Measurements from ENCODE around the gene DROSHA. TPM values are rescaled to one million over a fixed set of nuclear protein-coding genes. Genes with fewer than 3 reads are reported as not detected.

The DROSHA gene
- total and polyA plus RNA-seq, 10 of the 15 experiments (the other 5 are each of a cell fraction or from before 2014, with no cell fraction given), result 27.9 to 55.0 (median 37.6) TPM

- TF ChIP-seq ZBTB40 (IDR thresholded peaks at IDR 0.05; ENCODE audit: borderline replicate concordance), result no peak
Observed at GRCh38 chr5:31470608-31471007, 61.3 kb downstream of the DROSHA start (continued).

- in situ Hi-C loops (cut with MboI) (no loop called here), intact Hi-C loops (cut with micrococcal nuclease; ENCODE audit: unreplicated experiment) (no loop called here)
- Histone ChIP-seq H3K4me1 (ENCODE audit: control insufficient read depth, insufficient read depth, low read length) (no peaks in the 10 kb centered on the region), H3K9me3 (replicated peaks; ENCODE audit: control insufficient read depth, insufficient read depth, low read length) (no peaks in the 10 kb centered on the region), H3K27me3 (replicated peaks in 1 of 2; ENCODE audit: control insufficient read depth in 2 of 2, insufficient read depth in 2 of 2, low read length in 1 of 2) (no peaks in the 10 kb centered on the region), H2AFZ (ENCODE audit: control insufficient read depth, low read depth, low read length) (no peak overlapping the region), H3K4me3 (no peak overlapping the region), H3K27ac (ENCODE audit: control insufficient read depth, insufficient read depth) (no peak overlapping the region), H3K79me2 (ENCODE audit: control insufficient read depth, insufficient read depth, low read length) (no peaks in the 10 kb centered on the region), H3K9ac (ENCODE audit: control insufficient read depth, insufficient read depth, low read length) (no peak overlapping the region), H3K36me3 (ENCODE audit: control insufficient read depth in 2 of 2, insufficient read depth in 2 of 2, low read length in 1 of 2) (peaks cover 3 to 13% of the 10 kb centered on the region in 2 experiments), H4K20me1 (ENCODE audit: control insufficient read depth, insufficient read depth) (no peaks in the 10 kb centered on the region), H3K4me2 (ENCODE audit: control insufficient read depth, insufficient read depth) (no peak overlapping the region)
- CTCF ChIA-PET, result no interaction called here
- DNase-seq (ENCODE audit: low read depth, low spot score) (no peak), FAIRE-seq (no peak), ATAC-seq (no peak)
- TF ChIP-seq TCF12 (IDR thresholded peaks at IDR 0.05; ENCODE audit: low read depth, low read length) (no peak), ELK1 (IDR thresholded peaks at IDR 0.05; ENCODE audit: low read depth, low read length) (no peak), ZNF24 (IDR thresholded peaks at IDR 0.05) (no peak), USF2 (IDR thresholded peaks at IDR 0.05; ENCODE audit: borderline replicate concordance, low read depth, low read length) (no peak)
- WGBS (ENCODE audit: insufficient coverage, insufficient replicate concordance, low lambda C conversion rate, missing lambda C conversion rate), result 94% methylated on average over 1 of the region's 1 CpG
- POLR2A ChIA-PET, result no interaction called here
- SMC1A ChIA-PET (ENCODE audit: uncharacterized antibody, unreplicated experiment), result no interaction called here
- RAD21 ChIA-PET (ENCODE audit: unreplicated experiment), result no interaction called here
- no TSS peak for BruUV-seq (replicated peaks)
Observed at GRCh38 chr5:31469886-31470285, 62.0 kb downstream of the DROSHA start.
